CD4-positive, alpha-beta T cell treated with Interferon gamma for 1 hour (primary cell): ENCODE results near the gene ABCC4.

Experiments used
- DNase-seq: peaks from one replicate; pipeline ENCODE4 v3.0.0-alpha.2; 2020

ABCC4 gene

GRCh38 chr13:95100525-95101433 lies 200.5 kb downstream of the ABCC4 start:
- no peak for DNase-seq

GRCh38 chr13:95099541-95099940 lies 201.7 kb downstream of the ABCC4 start:
- no peak for DNase-seq

GRCh38 chr13:95098916-95099315 lies 202.3 kb downstream of the ABCC4 start:
- no peak for DNase-seq

- no peak for DNase-seq
Observed at GRCh38 chr13:95091755-95092154, 209.5 kb downstream of the ABCC4 start.

GRCh38 chr13:95087746-95088305 lies 213.4 kb downstream of the ABCC4 start:
- DNase-seq: no peak

- DNase-seq: no peak
Observed at GRCh38 chr13:95086761-95087160, 214.5 kb downstream of the ABCC4 start.

- DNase-seq: no peak
Observed at GRCh38 chr13:95083758-95084157, 217.5 kb downstream of the ABCC4 start.

GRCh38 chr13:95083066-95083465 lies 218.2 kb downstream of the ABCC4 start:
- no peak for DNase-seq

- no peak for DNase-seq
Observed at GRCh38 chr13:95075506-95075905, 225.7 kb downstream of the ABCC4 start.

GRCh38 chr13:95074820-95075219 lies 226.4 kb downstream of the ABCC4 start:
- DNase-seq: no peak

GRCh38 chr13:95073747-95074311 lies 227.4 kb downstream of the ABCC4 start:
- no peak for DNase-seq

GRCh38 chr13:95067303-95067702 lies 233.9 kb downstream of the ABCC4 start:
- DNase-seq: no peak

- DNase-seq: no peak
Observed at GRCh38 chr13:95060014-95060519, 241.2 kb downstream of the ABCC4 start.

- DNase-seq: no peak
Observed at GRCh38 chr13:95059306-95059705, 241.9 kb downstream of the ABCC4 start.

GRCh38 chr13:95058680-95059079 lies 242.6 kb downstream of the ABCC4 start:
- DNase-seq: no peak

GRCh38 chr13:95056266-95056665 lies 245.0 kb downstream of the ABCC4 start:
- no peak for DNase-seq

- DNase-seq: no peak
Observed at GRCh38 chr13:95050800-95051615, 250.2 kb downstream of the ABCC4 start.

- DNase-seq: no peak
Observed at GRCh38 chr13:95049772-95050171, 251.5 kb downstream of the ABCC4 start.

- DNase-seq: no peak
Observed at GRCh38 chr13:95044452-95045205, 256.6 kb downstream of the ABCC4 start.

GRCh38 chr13:95039415-95039814 lies 261.8 kb downstream of the ABCC4 start:
- no peak for DNase-seq

GRCh38 chr13:95038949-95039348 lies 262.3 kb downstream of the ABCC4 start:
- no peak for DNase-seq
